Lower leg skin (tissue), 3 donors: ENCODE measurements around the gene CDCA8.

Source experiments
- CTCF ChIP-seq, 3 donors: fragments of 450-650 bp; IDR thresholded peaks; one replicate each; pipeline ENCODE4 v1.5.1; 2016; ENCODE audit warnings: antibody characterized with exemption in 3 of 3, mild to moderate bottlenecking in 3 of 3, moderate library complexity in 2 of 3
- POLR2A ChIP-seq, 2 donors: fragments of 450-650 bp; IDR thresholded peaks; one replicate each; pipeline ENCODE4 v1.6.1; 2016 to 2017; ENCODE audit warnings: antibody characterized with exemption in 2 of 2, mild to moderate bottlenecking in 1 of 2, moderate library complexity in 1 of 2

GRCh38 chr1:37677808-37678207 lies 14.5 kb upstream of the CDCA8 start:
- TF ChIP-seq POLR2A (IDR thresholded peaks at IDR 0.05) (no peak), CTCF (IDR thresholded peaks at IDR 0.05) (no peak)
